ENCODE measurements around the gene RPL39L. TPM values are rescaled to one million over a fixed set of nuclear protein-coding genes. Genes with fewer than 3 reads are reported as not detected.
A peak's percentile ranks its signal among the peaks of the same experiment; 100 is the strongest.

The RPL39L gene
- total and polyA plus RNA-seq, 2 of the 13 experiments (the other 11 are each of a cell fraction or from before 2014, with no cell fraction given), result not detected

DNA sequence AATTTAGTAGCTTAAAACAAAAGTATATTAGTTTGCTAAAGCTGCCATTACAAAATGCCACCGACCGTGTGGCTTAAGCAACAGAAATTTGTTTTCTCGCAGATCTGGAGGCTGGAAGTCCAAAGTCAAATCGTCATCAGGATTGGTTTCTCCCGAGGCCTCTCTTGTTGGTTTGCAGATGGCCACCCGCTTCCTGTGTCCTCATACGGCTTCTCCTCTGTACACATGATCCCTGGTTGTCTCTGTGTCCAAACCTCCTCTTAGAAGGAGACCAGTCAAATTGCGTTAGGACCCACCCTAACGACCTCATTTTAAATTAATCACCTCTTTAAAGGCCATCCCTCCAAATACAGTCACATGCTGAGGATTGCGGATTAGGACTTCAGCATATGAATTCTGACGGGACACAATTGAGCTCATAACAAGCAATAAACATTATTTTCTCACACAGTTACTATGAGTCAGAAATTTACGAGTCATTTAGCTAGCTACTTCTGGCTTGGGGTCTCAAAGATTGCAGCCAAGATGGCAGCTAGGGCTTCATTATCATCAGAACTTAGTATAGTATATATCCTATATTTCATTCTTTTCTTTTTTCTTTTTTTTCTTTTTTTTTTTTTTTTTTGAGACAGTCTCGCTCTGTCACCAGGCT is 58.4 kb downstream of the RPL39L start (continued):
- TF ChIP-seq, protein P1, sequence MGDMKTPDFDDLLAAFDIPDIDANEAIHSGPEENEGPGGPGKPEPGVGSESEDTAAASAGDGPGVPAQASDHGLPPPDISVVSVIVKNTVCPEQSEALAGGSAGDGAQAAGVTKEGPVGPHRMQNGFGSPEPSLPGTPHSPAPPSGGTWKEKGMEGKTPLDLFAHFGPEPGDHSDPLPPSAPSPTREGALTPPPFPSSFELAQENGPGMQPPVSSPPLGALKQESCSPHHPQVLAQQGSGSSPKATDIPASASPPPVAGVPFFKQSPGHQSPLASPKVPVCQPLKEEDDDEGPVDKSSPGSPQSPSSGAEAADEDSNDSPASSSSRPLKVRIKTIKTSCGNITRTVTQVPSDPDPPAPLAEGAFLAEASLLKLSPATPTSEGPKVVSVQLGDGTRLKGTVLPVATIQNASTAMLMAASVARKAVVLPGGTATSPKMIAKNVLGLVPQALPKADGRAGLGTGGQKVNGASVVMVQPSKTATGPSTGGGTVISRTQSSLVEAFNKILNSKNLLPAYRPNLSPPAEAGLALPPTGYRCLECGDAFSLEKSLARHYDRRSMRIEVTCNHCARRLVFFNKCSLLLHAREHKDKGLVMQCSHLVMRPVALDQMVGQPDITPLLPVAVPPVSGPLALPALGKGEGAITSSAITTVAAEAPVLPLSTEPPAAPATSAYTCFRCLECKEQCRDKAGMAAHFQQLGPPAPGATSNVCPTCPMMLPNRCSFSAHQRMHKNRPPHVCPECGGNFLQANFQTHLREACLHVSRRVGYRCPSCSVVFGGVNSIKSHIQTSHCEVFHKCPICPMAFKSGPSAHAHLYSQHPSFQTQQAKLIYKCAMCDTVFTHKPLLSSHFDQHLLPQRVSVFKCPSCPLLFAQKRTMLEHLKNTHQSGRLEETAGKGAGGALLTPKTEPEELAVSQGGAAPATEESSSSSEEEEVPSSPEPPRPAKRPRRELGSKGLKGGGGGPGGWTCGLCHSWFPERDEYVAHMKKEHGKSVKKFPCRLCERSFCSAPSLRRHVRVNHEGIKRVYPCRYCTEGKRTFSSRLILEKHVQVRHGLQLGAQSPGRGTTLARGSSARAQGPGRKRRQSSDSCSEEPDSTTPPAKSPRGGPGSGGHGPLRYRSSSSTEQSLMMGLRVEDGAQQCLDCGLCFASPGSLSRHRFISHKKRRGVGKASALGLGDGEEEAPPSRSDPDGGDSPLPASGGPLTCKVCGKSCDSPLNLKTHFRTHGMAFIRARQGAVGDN (CRISPR knock-in tag; IDR thresholded peaks at IDR 0.05), result no peak
- TF ChIP-seq AKAP8 (CRISPR knock-in tag; IDR thresholded peaks at IDR 0.05) (no peak), ZNF180 (CRISPR knock-in tag; IDR thresholded peaks at IDR 0.05; ENCODE audit: borderline replicate concordance, low read depth) (no peak), ATF1 (CRISPR knock-in tag; IDR thresholded peaks at IDR 0.05) (no peak), ZNF839 (CRISPR knock-in tag; IDR thresholded peaks at IDR 0.05; ENCODE audit: borderline replicate concordance) (no peak), SAFB2 (CRISPR knock-in tag; IDR thresholded peaks at IDR 0.05; ENCODE audit: borderline replicate concordance, low read depth) (no peak), ZNF737 (CRISPR knock-in tag; IDR thresholded peaks at IDR 0.05; ENCODE audit: borderline replicate concordance) (no peak), LCORL (IDR thresholded peaks at IDR 0.05) (no peak), LCORL (CRISPR knock-in tag; IDR thresholded peaks at IDR 0.05) (no peak), ASH2L (IDR thresholded peaks at IDR 0.05; ENCODE audit: insufficient read length, low read depth, low read length) (no peak), U2AF2 (IDR thresholded peaks at IDR 0.05; ENCODE audit: low read depth, low read length) (no peak), ZNF3 (CRISPR knock-in tag; IDR thresholded peaks at IDR 0.05) (no peak), SAP130 (CRISPR knock-in tag; IDR thresholded peaks at IDR 0.05; ENCODE audit: low read depth) (peak; percentile 20; the same call in 1 of the 2 replicates), MAF1 (CRISPR knock-in tag; IDR thresholded peaks at IDR 0.05; ENCODE audit: borderline replicate concordance) (no peak), FOXA3 (CRISPR knock-in tag; IDR thresholded peaks at IDR 0.05) (peak; percentile 73)
- TF ChIP-seq, protein P2, sequence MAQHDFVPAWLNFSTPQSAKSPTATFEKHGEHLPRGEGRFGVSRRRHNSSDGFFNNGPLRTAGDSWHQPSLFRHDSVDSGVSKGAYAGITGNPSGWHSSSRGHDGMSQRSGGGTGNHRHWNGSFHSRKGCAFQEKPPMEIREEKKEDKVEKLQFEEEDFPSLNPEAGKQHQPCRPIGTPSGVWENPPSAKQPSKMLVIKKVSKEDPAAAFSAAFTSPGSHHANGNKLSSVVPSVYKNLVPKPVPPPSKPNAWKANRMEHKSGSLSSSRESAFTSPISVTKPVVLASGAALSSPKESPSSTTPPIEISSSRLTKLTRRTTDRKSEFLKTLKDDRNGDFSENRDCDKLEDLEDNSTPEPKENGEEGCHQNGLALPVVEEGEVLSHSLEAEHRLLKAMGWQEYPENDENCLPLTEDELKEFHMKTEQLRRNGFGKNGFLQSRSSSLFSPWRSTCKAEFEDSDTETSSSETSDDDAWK (CRISPR knock-in tag; IDR thresholded peaks at IDR 0.05), result no peak
- TF ChIP-seq, protein P3, sequence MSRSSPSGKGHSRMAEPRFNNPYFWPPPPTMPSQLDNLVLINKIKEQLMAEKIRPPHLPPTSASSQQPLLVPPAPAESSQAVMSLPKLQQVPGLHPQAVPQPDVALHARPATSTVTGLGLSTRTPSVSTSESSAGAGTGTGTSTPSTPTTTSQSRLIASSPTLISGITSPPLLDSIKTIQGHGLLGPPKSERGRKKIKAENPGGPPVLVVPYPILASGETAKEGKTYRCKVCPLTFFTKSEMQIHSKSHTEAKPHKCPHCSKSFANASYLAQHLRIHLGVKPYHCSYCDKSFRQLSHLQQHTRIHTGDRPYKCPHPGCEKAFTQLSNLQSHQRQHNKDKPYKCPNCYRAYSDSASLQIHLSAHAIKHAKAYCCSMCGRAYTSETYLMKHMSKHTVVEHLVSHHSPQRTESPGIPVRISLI (CRISPR knock-in tag; IDR thresholded peaks at IDR 0.05; ENCODE audit: borderline replicate concordance), result 0 out of 2 replicates have a peak, but pooled peaks have one; percentile 19
- TF ChIP-seq, protein P4, sequence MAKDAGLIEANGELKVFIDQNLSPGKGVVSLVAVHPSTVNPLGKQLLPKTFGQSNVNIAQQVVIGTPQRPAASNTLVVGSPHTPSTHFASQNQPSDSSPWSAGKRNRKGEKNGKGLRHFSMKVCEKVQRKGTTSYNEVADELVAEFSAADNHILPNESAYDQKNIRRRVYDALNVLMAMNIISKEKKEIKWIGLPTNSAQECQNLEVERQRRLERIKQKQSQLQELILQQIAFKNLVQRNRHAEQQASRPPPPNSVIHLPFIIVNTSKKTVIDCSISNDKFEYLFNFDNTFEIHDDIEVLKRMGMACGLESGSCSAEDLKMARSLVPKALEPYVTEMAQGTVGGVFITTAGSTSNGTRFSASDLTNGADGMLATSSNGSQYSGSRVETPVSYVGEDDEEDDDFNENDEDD (CRISPR knock-in tag; IDR thresholded peaks at IDR 0.05; ENCODE audit: borderline replicate concordance), result no peak
- TF ChIP-seq, protein P5, sequence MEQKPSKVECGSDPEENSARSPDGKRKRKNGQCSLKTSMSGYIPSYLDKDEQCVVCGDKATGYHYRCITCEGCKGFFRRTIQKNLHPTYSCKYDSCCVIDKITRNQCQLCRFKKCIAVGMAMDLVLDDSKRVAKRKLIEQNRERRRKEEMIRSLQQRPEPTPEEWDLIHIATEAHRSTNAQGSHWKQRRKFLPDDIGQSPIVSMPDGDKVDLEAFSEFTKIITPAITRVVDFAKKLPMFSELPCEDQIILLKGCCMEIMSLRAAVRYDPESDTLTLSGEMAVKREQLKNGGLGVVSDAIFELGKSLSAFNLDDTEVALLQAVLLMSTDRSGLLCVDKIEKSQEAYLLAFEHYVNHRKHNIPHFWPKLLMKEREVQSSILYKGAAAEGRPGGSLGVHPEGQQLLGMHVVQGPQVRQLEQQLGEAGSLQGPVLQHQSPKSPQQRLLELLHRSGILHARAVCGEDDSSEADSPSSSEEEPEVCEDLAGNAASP (CRISPR knock-in tag; IDR thresholded peaks at IDR 0.05; ENCODE audit: borderline replicate concordance), result peak; percentile 96; the same call in 1 of the 2 replicates
- TF ChIP-seq, protein P6, sequence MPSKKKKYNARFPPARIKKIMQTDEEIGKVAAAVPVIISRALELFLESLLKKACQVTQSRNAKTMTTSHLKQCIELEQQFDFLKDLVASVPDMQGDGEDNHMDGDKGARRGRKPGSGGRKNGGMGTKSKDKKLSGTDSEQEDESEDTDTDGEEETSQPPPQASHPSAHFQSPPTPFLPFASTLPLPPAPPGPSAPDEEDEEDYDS (CRISPR knock-in tag; IDR thresholded peaks at IDR 0.05), result 0 out of 2 replicates have a peak, but pooled peaks have one; percentile 33

All from HepG2 (cell line).